Measurements from ENCODE around the gene FBLN7. TPM values are rescaled to one million over a fixed set of nuclear protein-coding genes. Genes with fewer than 3 reads are reported as not detected.
A peak's percentile ranks its signal among the peaks of the same experiment; 100 is the strongest.

The FBLN7 gene
- total and polyA plus RNA-seq, 8 donors: 2.6 to 19.1 (median 13.3) TPM

- no peak for ATAC-seq
- intact Hi-C loops (cut with DNase I): no loop called here
- no peak for DNase-seq
- H3K36me3 ChIP-seq: no peaks in the 10 kb centered on the region
- no peaks in the 10 kb centered on the region for H3K9me3 ChIP-seq
- H3K27ac ChIP-seq: no peak overlapping the region
- no peak overlapping the region for H3K4me3 ChIP-seq
- TF ChIP-seq, protein P1, sequence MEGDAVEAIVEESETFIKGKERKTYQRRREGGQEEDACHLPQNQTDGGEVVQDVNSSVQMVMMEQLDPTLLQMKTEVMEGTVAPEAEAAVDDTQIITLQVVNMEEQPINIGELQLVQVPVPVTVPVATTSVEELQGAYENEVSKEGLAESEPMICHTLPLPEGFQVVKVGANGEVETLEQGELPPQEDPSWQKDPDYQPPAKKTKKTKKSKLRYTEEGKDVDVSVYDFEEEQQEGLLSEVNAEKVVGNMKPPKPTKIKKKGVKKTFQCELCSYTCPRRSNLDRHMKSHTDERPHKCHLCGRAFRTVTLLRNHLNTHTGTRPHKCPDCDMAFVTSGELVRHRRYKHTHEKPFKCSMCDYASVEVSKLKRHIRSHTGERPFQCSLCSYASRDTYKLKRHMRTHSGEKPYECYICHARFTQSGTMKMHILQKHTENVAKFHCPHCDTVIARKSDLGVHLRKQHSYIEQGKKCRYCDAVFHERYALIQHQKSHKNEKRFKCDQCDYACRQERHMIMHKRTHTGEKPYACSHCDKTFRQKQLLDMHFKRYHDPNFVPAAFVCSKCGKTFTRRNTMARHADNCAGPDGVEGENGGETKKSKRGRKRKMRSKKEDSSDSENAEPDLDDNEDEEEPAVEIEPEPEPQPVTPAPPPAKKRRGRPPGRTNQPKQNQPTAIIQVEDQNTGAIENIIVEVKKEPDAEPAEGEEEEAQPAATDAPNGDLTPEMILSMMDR (IDR thresholded peaks at IDR 0.05): no peak
- no peaks in the 10 kb centered on the region for H3K27me3 ChIP-seq
- no peaks in the 10 kb centered on the region for H3K4me1 ChIP-seq
Observed at GRCh38 chr2:112168422-112169124, 30.4 kb downstream of the FBLN7 start.

DNA sequence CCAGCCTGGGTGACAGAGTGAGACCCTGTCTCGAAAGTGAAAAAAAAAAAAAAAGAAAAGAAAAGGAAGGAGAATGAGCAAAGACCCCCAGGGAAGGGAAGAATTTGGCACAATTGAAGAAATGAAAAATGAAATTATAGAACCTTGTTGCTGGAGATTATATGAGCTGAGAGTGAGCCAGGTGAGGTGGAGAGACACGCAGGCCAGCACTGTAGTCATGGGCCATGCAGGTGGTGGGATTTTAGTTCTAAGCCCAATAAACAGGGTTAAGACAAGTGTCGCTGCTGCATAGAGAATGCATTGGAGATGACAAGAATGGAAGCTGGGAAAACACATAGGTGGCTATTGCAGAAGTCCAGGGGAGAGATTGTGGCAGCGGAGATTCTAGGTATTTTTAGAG lies 32.3 kb downstream of the FBLN7 start:
- TF ChIP-seq, protein P1 (IDR thresholded peaks at IDR 0.05): no peak
- no peaks in the 10 kb centered on the region for H3K36me3 ChIP-seq
- H3K4me1 ChIP-seq: no peaks in the 10 kb centered on the region
- no peak for ATAC-seq
- no peak overlapping the region for H3K4me3 ChIP-seq
- DNase-seq: no peak
- no peaks in the 10 kb centered on the region for H3K9me3 ChIP-seq
- intact Hi-C loops (cut with DNase I): no loop called here
- H3K27ac ChIP-seq: no peak overlapping the region
- no peaks in the 10 kb centered on the region for H3K27me3 ChIP-seq

GRCh38 chr2:112173646-112174319 lies 35.6 kb downstream of the FBLN7 start:
- ATAC-seq (no peak), DNase-seq (no peak)
- TF ChIP-seq, protein P1 (IDR thresholded peaks at IDR 0.05): no peak
- Histone ChIP-seq H3K36me3 (no peaks in the 10 kb centered on the region), H3K9me3 (no peaks in the 10 kb centered on the region), H3K4me3 (no peak overlapping the region), H3K27me3 (peaks cover 0 to 2% of the 10 kb centered on the region in 2 donors), H3K4me1 (no peaks in the 10 kb centered on the region), H3K27ac (no peak overlapping the region)
- intact Hi-C loops (cut with DNase I): no loop called here

DNA sequence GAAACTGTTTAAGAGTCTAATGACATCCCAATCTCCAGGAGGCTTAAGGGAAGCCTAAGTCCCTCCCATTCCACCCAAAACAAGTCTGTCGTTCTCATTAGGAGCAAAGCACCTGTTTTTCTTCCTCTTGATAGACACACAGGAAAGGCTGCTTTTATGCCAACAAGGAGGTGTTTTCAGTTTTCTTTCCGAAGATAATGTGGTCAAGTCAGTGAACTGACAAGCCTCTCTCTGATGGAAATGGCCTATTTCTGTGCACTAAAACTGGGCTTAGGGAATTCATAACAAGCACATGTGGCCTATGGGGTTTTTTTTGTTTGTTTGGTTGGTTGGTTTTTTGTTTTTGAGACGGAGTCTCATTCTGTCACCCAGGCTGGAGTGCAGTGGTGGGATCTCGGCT lies 36.2 kb downstream of the FBLN7 start:
- no peaks in the 10 kb centered on the region for H3K36me3 ChIP-seq
- DNase-seq (no peak), ATAC-seq (no peak)
- intact Hi-C loops (cut with DNase I): no loop called here
- H3K4me3 ChIP-seq: no peak overlapping the region
- no peak overlapping the region for H3K27ac ChIP-seq
- H3K9me3 ChIP-seq: no peaks in the 10 kb centered on the region
- peaks cover 0 to 8% of the 10 kb centered on the region in 2 donors for H3K27me3 ChIP-seq
- TF ChIP-seq, protein P1 (IDR thresholded peaks at IDR 0.05): no peak
- no peaks in the 10 kb centered on the region for H3K4me1 ChIP-seq

DNA sequence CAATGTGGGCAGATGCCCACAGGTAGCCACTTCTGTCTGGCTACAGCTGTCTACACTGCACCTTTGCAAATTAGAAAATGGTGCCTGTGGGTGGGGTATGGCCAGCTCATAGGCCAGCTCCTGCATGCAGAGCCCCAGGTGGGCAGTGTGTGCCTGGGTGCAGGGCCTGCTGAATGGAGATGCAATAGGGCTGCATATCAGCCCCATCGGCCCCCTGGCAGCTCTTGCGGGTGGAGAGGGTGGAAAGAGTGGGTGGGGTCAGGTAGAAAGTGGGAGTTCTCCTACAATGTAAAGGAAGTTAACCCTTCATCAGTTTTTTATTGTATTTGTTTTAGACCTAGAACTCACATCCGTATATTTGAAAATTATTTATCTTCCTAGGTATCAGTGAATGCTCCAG lies 37.1 kb downstream of the FBLN7 start:
- Histone ChIP-seq H3K4me3 (no peak overlapping the region), H3K27ac (no peak overlapping the region), H3K9me3 (no peaks in the 10 kb centered on the region), H3K27me3 (peaks cover 0 to 18% of the 10 kb centered on the region in 2 donors), H3K36me3 (no peaks in the 10 kb centered on the region), H3K4me1 (no peaks in the 10 kb centered on the region)
- no peak for ATAC-seq
- peak in 1 of 4 donors; percentile 56 for DNase-seq
- intact Hi-C loops (cut with DNase I): no loop called here
- TF ChIP-seq, protein P1 (IDR thresholded peaks at IDR 0.05): no peak

All from left lung (tissue), 10 donors.